ENCODE data around the gene WDR90. TPM values are rescaled to one million over a fixed set of nuclear protein-coding genes. Genes with fewer than 3 reads are reported as not detected.

WDR90 gene
- total and polyA plus RNA-seq, 2 of the 13 experiments (the other 11 are each of a cell fraction or from before 2014, with no cell fraction given): 14.9 to 28.9 TPM

DNA sequence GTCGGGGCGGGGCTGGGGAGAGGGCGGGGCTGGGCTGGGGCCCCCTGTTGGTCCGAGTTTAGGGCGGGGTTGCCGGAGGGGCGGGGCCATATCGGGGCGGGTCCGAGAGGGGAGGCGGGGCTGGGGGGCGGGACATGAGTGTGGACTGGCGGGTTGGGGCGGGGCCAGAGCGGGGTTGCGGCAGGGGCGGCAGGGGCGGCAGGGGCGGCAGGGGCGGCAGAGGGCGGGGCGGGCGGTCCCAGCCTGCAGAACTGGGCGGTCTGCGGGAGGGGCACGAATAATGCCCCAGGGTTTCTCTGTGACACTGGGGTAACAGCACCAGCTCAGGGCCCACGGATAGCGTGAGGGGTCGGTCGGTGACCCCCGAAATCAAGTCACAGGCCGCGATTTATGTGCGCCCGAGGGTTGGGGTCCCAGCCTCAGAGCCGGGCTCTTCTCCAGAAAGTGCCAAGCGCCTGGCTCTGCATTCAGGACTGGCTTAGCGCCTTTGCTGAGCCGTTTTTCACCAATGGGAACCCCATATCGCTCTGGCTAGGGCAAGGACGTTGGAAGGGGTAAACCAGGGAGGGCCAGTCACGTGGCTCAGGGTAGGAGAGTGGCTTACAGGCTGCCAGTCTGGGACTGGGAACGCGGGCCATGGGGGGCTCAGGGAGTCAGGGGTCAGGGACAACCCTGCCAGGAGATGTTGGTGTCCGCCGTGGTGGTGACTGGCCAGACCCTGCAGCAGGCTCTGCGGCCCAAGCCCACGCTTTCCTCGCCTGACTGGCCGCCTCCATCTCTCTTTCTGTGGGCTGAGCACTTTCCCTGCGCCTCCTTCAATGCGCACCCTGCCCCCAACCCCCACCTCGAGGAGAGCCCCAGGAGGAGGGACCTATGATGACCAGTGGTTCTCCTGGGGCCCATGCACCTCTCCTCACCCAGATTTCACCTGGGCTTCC, 11.8 kb upstream of the WDR90 start (continued):
- TF ChIP-seq KDM3A (CRISPR knock-in tag; IDR thresholded peaks at IDR 0.05; ENCODE audit: low read depth): no peak
- TF ChIP-seq, protein P1, sequence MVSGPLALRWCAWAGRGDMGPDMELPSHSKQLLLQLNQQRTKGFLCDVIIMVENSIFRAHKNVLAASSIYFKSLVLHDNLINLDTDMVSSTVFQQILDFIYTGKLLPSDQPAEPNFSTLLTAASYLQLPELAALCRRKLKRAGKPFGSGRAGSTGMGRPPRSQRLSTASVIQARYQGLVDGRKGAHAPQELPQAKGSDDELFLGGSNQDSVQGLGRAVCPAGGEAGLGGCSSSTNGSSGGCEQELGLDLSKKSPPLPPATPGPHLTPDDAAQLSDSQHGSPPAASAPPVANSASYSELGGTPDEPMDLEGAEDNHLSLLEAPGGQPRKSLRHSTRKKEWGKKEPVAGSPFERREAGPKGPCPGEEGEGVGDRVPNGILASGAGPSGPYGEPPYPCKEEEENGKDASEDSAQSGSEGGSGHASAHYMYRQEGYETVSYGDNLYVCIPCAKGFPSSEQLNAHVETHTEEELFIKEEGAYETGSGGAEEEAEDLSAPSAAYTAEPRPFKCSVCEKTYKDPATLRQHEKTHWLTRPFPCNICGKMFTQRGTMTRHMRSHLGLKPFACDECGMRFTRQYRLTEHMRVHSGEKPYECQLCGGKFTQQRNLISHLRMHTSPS (CRISPR knock-in tag; IDR thresholded peaks at IDR 0.05; ENCODE audit: low read depth): no peak
- no peak for TF ChIP-seq DNMT1 (CRISPR knock-in tag; IDR thresholded peaks at IDR 0.05)
- 0 out of 2 replicates have a peak, but pooled peaks have one; percentile 18 for TF ChIP-seq SALL1 (CRISPR knock-in tag; IDR thresholded peaks at IDR 0.05)
- no peak for TF ChIP-seq MEIS1 (CRISPR knock-in tag; IDR thresholded peaks at IDR 0.05; ENCODE audit: borderline replicate concordance)
- no peak for TF ChIP-seq PRMT3 (CRISPR knock-in tag; IDR thresholded peaks at IDR 0.05; ENCODE audit: borderline replicate concordance, low read depth)
- no peak for TF ChIP-seq ARHGAP35 (CRISPR knock-in tag; IDR thresholded peaks at IDR 0.05; ENCODE audit: borderline replicate concordance)
- TF ChIP-seq ZNF253 (CRISPR knock-in tag; IDR thresholded peaks at IDR 0.05; ENCODE audit: borderline replicate concordance): no peak
- TF ChIP-seq, protein P2, sequence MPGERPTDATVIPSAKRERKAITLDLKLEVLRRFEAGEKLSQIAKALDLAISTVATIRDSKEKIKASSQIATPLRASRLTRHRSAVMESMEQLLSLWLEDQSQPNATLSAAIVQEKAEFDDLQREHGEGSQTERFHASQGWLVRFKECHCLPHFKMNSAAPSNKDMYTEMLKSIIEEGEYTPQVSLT (CRISPR knock-in tag; IDR thresholded peaks at IDR 0.05; ENCODE audit: borderline replicate concordance, low read depth): no peak
- TF ChIP-seq, protein P3, sequence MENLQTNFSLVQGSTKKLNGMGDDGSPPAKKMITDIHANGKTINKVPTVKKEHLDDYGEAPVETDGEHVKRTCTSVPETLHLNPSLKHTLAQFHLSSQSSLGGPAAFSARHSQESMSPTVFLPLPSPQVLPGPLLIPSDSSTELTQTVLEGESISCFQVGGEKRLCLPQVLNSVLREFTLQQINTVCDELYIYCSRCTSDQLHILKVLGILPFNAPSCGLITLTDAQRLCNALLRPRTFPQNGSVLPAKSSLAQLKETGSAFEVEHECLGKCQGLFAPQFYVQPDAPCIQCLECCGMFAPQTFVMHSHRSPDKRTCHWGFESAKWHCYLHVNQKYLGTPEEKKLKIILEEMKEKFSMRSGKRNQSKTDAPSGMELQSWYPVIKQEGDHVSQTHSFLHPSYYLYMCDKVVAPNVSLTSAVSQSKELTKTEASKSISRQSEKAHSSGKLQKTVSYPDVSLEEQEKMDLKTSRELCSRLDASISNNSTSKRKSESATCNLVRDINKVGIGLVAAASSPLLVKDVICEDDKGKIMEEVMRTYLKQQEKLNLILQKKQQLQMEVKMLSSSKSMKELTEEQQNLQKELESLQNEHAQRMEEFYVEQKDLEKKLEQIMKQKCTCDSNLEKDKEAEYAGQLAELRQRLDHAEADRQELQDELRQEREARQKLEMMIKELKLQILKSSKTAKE (CRISPR knock-in tag; IDR thresholded peaks at IDR 0.05; ENCODE audit: borderline replicate concordance): no peak
- peak; percentile 49; the same call in 1 of the 2 replicates for TF ChIP-seq FOXC1 (CRISPR knock-in tag; IDR thresholded peaks at IDR 0.05; ENCODE audit: borderline replicate concordance)
- TF ChIP-seq ZNF672 (CRISPR knock-in tag; IDR thresholded peaks at IDR 0.05): no peak
- TF ChIP-seq ZNF879 (CRISPR knock-in tag; IDR thresholded peaks at IDR 0.05): no peak
- no peak for TF ChIP-seq ZNF629 (CRISPR knock-in tag; conservative IDR thresholded peaks at IDR 0.05)
- TF ChIP-seq MTF1 (CRISPR knock-in tag; IDR thresholded peaks at IDR 0.05): no peak
- TF ChIP-seq, protein P4, sequence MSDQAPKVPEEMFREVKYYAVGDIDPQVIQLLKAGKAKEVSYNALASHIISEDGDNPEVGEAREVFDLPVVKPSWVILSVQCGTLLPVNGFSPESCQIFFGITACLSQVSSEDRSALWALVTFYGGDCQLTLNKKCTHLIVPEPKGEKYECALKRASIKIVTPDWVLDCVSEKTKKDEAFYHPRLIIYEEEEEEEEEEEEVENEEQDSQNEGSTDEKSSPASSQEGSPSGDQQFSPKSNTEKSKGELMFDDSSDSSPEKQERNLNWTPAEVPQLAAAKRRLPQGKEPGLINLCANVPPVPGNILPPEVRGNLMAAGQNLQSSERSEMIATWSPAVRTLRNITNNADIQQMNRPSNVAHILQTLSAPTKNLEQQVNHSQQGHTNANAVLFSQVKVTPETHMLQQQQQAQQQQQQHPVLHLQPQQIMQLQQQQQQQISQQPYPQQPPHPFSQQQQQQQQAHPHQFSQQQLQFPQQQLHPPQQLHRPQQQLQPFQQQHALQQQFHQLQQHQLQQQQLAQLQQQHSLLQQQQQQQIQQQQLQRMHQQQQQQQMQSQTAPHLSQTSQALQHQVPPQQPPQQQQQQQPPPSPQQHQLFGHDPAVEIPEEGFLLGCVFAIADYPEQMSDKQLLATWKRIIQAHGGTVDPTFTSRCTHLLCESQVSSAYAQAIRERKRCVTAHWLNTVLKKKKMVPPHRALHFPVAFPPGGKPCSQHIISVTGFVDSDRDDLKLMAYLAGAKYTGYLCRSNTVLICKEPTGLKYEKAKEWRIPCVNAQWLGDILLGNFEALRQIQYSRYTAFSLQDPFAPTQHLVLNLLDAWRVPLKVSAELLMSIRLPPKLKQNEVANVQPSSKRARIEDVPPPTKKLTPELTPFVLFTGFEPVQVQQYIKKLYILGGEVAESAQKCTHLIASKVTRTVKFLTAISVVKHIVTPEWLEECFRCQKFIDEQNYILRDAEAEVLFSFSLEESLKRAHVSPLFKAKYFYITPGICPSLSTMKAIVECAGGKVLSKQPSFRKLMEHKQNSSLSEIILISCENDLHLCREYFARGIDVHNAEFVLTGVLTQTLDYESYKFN (CRISPR knock-in tag; conservative IDR thresholded peaks at IDR 0.05): no peak
- no peak for TF ChIP-seq TAF15 (IDR thresholded peaks at IDR 0.05; ENCODE audit: low read depth, low read length, poor library complexity, severe bottlenecking)
- TF ChIP-seq ZNF343 (CRISPR knock-in tag; IDR thresholded peaks at IDR 0.05): no peak
- no peak for TF ChIP-seq ZNF260 (CRISPR knock-in tag; IDR thresholded peaks at IDR 0.05; ENCODE audit: borderline replicate concordance, low read depth)
- TF ChIP-seq SAP130 (CRISPR knock-in tag; IDR thresholded peaks at IDR 0.05; ENCODE audit: low read depth): peak; percentile 9; the same call in 1 of the 2 replicates
- TF ChIP-seq POLR2G (IDR thresholded peaks at IDR 0.05; ENCODE audit: low read depth, low read length): 0 out of 2 replicates have a peak, but pooled peaks have one; percentile 34
